HepG2 (cell line): ENCODE results near the gene DUSP9. TPM values are rescaled to one million over a fixed set of nuclear protein-coding genes. Genes with fewer than 3 reads are reported as not detected.
A peak's percentile ranks its signal among the peaks of the same experiment; 100 is the strongest.

Experiments
- ATAC-seq: fragments of 200-7000 bp; cut with Tn5 transposase; 3 replicates; pipeline ENCODE4 v1.9.1; 2020; ENCODE audit warnings: mild to moderate bottlenecking, moderate library complexity
- BruUV-seq: library from RNA; stranded (reverse); fragments of 400-500 nt; replicated peaks from 2 replicates; lab custom pipeline; 2021; lab: Mats Ljungman, UMichigan
- CTCF ChIA-PET: fragments of 300-600 bp; formaldehyde crosslinking; extraction: SDS; loops from one replicate; lab custom pipeline; 2021; ENCODE audit warnings: low total read pairs, inconsistent platforms, low intra/inter-chr PET ratio; lab: Yijun Ruan, JAX
- POLR2A ChIA-PET: fragments of 350-600 bp; sonication (Branson Sonifier 250); formaldehyde crosslinking; loops from one replicate; lab custom pipeline; 2020; ENCODE audit warnings: antibody characterized with exemption, inconsistent platforms; lab: Yijun Ruan, JAX
- DNase-seq: peaks from one replicate; pipeline ENCODE4 v3.0.0-alpha.2; 2015; ENCODE audit warnings: low spot score
- FAIRE-seq: peaks from 3 replicates; lab custom pipeline; 2011; peaks lifted over from hg19 to GRCh38; lab: Jason Lieb, UNC
- H2AFZ ChIP-seq: one replicate; pipeline ENCODE4 v1.6.1; 2011; ENCODE audit warnings: low read length, inconsistent platforms
- H3K27ac ChIP-seq: fragments of 300-600 bp; 3 replicates; pipeline ENCODE4 v1.8.0; 2011; ENCODE audit warnings: mixed run types, mild to moderate bottlenecking, mixed read lengths, low read length, inconsistent platforms; ENCODE audit not compliant: insufficient read depth; ENCODE audit errors: extremely low read length
- H3K27me3 ChIP-seq, 2 experiments: fragments of 200-600 bp in 1 of 2; 2 replicates in 1 of 2; 3 replicates in 1 of 2; pipeline versions ENCODE4 v1.6.0 to v1.8.0; 2011; ENCODE audit warnings: low read length in 2 of 2, mild to moderate bottlenecking in 2 of 2, moderate library complexity in 2 of 2, inconsistent platforms in 1 of 2; ENCODE audit not compliant: insufficient read depth in 2 of 2, control insufficient read depth in 1 of 2
- H3K36me3 ChIP-seq, 2 experiments: fragments of 200-600 bp in 1 of 2; replicated peaks in 1 of 2; 2 replicates in 1 of 2; 3 replicates in 1 of 2; pipeline versions ENCODE4 v1.5.1 to v1.8.0; 2011; ENCODE audit warnings: low read length in 2 of 2, inconsistent platforms in 1 of 2; ENCODE audit not compliant: insufficient read depth in 2 of 2, control insufficient read depth in 1 of 2
- H3K4me1 ChIP-seq: 2 replicates; pipeline ENCODE4 v1.5.1; 2012; ENCODE audit warnings: low read length, inconsistent platforms; ENCODE audit not compliant: insufficient read depth
- H3K4me2 ChIP-seq: 2 replicates; pipeline ENCODE4 v1.6.0; 2011; ENCODE audit warnings: low read depth, low read length, inconsistent platforms
- H3K4me3 ChIP-seq, 3 experiments: fragments of 200-600 bp in 1 of 3; sonication (generic), shearing (Covaris generic) in 1 of 3; replicated peaks in 1 of 3; 2 replicates each; pipeline ENCODE4 v1.5.1; 2011 to 2016; ENCODE audit warnings: low read length in 3 of 3, inconsistent platforms in 2 of 3, low read depth in 2 of 3, mild to moderate bottlenecking in 2 of 3, control low read depth in 1 of 3, mixed read lengths in 1 of 3; ENCODE audit not compliant: insufficient read depth in 1 of 3
- H3K79me2 ChIP-seq: one replicate; pipeline ENCODE4 v1.6.1; 2011; ENCODE audit warnings: low read length, inconsistent platforms; ENCODE audit not compliant: insufficient read depth
- H3K9ac ChIP-seq: 2 replicates; pipeline ENCODE4 v1.6.0; 2011; ENCODE audit warnings: mild to moderate bottlenecking, low read depth, low read length, inconsistent platforms; ENCODE audit not compliant: insufficient read depth
- H3K9me3 ChIP-seq: 2 replicates; pipeline ENCODE4 v1.5.1; 2012; ENCODE audit warnings: mild to moderate bottlenecking, low read length
- H4K20me1 ChIP-seq: 2 replicates; pipeline ENCODE4 v1.6.0; 2011; ENCODE audit warnings: inconsistent platforms, mild to moderate bottlenecking, low read length, moderate library complexity; ENCODE audit not compliant: insufficient read depth
- HOXA3 ChIP-seq: sonication (generic); formaldehyde crosslinking; IDR thresholded peaks from 2 replicates; pipeline ENCODE4 v1.5.0; 2020; ENCODE audit warnings: missing genetic modification reagents
- RBFOX2 ChIP-seq: fragments of 200-400 bp; formaldehyde crosslinking; IDR thresholded peaks from 2 replicates; pipeline ENCODE4 v1.6.1; 2017; ENCODE audit warnings: low read depth, mild to moderate bottlenecking, low read length
- ZNF431 ChIP-seq: sonication (generic); formaldehyde crosslinking; IDR thresholded peaks from 2 replicates; pipeline ENCODE4 v1.9.0; 2022; ENCODE audit warnings: missing genetic modification reagents, low read depth, mild to moderate bottlenecking, borderline replicate concordance
- WGBS: methylation state at CpG from one replicate; pipeline ENCODE4 v1.1.6; 2017; ENCODE audit warnings: low lambda C conversion rate; 5-methylcytosine and 5-hydroxymethylcytosine counted together
- in situ Hi-C: cut with HindIII; loops from 2 replicates; pipeline ENCODE4 v1.10.0; 2017; ENCODE audit warnings: low pct_unique_long_range_greater_than_20kb; ENCODE audit not compliant: extremely low pct_ligation_motif_present
- intact Hi-C: fragments of 100-400 bp; cut with micrococcal nuclease; formaldehyde crosslinking; loops from one replicate; pipeline ENCODE4 v1.10.0; 2022; ENCODE audit not compliant: unreplicated experiment
- polyA plus RNA-seq, 8 experiments: library from polyadenylated mRNA; depleted of rRNA in 3 of 8; stranded (reverse) in 7 of 8; unstranded in 1 of 8; fragments of >200 nt; fragmentation: Illumina TruSeq in 4 of 8; extraction: Trizol in 4 of 8; gene quantifications; 2 replicates each; pipeline versions ENCODE4 v1.2.1 to v1.2.3, GENCODE V29; 2011 to 2016; ENCODE audit warnings: low read depth in 4 of 8, missing spikeins in 1 of 8, mixed read lengths in 1 of 8; ENCODE audit not compliant: insufficient read depth in 1 of 8
- total RNA-seq, 5 experiments: library from RNA; depleted of rRNA; stranded (reverse); fragments of >200 nt; fragmentation: Illumina TruSeq; extraction: Trizol; gene quantifications; 2 replicates each; pipeline ENCODE4 v1.2.3, GENCODE V29; 2016; ENCODE audit warnings: low read depth in 1 of 5
- TF ChIP-seq, protein P1 (sequence below): sonication (generic); formaldehyde crosslinking; IDR thresholded peaks from 2 replicates; pipeline ENCODE4 v1.4.0; 2020; ENCODE audit warnings: missing genetic modification reagents
- TF ChIP-seq, protein P2 (sequence below): sonication (generic); formaldehyde crosslinking; IDR thresholded peaks from 2 replicates; pipeline ENCODE4 v1.4.0; 2020; ENCODE audit warnings: missing genetic modification reagents, borderline replicate concordance
- TF ChIP-seq, protein P3 (sequence below): sonication (generic); formaldehyde crosslinking; IDR thresholded peaks from 2 replicates; pipeline ENCODE4 v1.4.0; 2020; ENCODE audit warnings: missing genetic modification reagents
- TF ChIP-seq, protein P4 (sequence below): sonication (generic); formaldehyde crosslinking; IDR thresholded peaks from 2 replicates; pipeline ENCODE4 v1.9.0; 2021; ENCODE audit warnings: mild to moderate bottlenecking, missing genetic modification reagents

Gene DUSP9
- total and polyA plus RNA-seq, 2 of the 13 experiments (the other 11 are each of a cell fraction or from before 2014, with no cell fraction given), result 235 to 435 TPM

DNA sequence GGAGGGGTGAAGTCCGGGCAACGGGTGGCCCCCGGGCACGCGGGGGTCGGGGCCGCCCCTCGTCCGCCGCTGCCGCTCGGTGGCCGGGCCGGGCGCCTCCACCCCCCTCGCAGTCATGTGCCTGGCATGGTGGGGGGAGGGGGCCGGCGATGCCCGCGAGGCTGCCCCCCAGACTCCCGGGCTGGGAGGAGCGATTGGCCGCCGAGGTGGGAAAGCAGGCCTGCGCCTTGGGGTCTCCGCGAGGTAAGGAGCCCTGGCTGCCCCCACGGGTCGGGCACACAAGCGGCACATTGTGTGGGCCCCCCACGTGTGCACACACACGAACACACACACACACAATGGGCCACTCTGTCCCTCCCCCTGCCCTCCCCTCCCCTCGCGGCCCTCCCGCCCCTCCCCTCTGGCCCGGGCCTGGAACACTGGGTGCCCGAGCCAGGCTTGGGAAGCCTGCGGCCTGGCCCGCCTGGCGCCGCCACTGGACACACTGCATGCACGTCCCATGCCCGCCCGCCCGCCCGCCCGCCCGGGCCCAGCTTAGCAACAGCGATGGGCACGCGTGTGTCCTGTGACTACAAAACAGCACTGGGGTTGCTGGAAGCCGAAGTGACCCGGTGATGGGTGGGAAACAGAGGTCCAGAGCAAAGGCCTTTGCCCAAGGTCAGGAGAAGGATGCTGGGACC, 42.0 kb downstream of the DUSP9 start:
- CTCF ChIA-PET, result no interaction called here
- no CpG with 5 or more reads among the region's 53 CpGs for WGBS
- H3K27ac ChIP-seq, result no peak overlapping the region
- H3K4me2 ChIP-seq, result peak overlapping the region; percentile 75
- no peak overlapping the region for H2AFZ ChIP-seq
- intact Hi-C loops, result no loop called here
- TF ChIP-seq ZNF431 (CRISPR knock-in tag), result no peak
- TF ChIP-seq, protein P1, sequence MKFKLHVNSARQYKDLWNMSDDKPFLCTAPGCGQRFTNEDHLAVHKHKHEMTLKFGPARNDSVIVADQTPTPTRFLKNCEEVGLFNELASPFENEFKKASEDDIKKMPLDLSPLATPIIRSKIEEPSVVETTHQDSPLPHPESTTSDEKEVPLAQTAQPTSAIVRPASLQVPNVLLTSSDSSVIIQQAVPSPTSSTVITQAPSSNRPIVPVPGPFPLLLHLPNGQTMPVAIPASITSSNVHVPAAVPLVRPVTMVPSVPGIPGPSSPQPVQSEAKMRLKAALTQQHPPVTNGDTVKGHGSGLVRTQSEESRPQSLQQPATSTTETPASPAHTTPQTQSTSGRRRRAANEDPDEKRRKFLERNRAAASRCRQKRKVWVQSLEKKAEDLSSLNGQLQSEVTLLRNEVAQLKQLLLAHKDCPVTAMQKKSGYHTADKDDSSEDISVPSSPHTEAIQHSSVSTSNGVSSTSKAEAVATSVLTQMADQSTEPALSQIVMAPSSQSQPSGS (CRISPR knock-in tag), result no peak
- 0 out of 2 replicates have a peak, but pooled peaks have one; percentile 14 for TF ChIP-seq HOXA3 (CRISPR knock-in tag)
- peak; percentile 11 for TF ChIP-seq RBFOX2
- TF ChIP-seq, protein P2, sequence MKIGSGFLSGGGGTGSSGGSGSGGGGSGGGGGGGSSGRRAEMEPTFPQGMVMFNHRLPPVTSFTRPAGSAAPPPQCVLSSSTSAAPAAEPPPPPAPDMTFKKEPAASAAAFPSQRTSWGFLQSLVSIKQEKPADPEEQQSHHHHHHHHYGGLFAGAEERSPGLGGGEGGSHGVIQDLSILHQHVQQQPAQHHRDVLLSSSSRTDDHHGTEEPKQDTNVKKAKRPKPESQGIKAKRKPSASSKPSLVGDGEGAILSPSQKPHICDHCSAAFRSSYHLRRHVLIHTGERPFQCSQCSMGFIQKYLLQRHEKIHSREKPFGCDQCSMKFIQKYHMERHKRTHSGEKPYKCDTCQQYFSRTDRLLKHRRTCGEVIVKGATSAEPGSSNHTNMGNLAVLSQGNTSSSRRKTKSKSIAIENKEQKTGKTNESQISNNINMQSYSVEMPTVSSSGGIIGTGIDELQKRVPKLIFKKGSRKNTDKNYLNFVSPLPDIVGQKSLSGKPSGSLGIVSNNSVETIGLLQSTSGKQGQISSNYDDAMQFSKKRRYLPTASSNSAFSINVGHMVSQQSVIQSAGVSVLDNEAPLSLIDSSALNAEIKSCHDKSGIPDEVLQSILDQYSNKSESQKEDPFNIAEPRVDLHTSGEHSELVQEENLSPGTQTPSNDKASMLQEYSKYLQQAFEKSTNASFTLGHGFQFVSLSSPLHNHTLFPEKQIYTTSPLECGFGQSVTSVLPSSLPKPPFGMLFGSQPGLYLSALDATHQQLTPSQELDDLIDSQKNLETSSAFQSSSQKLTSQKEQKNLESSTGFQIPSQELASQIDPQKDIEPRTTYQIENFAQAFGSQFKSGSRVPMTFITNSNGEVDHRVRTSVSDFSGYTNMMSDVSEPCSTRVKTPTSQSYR (CRISPR knock-in tag), result peak; percentile 19; the same call in 1 of the 2 replicates
- TF ChIP-seq, protein P3, sequence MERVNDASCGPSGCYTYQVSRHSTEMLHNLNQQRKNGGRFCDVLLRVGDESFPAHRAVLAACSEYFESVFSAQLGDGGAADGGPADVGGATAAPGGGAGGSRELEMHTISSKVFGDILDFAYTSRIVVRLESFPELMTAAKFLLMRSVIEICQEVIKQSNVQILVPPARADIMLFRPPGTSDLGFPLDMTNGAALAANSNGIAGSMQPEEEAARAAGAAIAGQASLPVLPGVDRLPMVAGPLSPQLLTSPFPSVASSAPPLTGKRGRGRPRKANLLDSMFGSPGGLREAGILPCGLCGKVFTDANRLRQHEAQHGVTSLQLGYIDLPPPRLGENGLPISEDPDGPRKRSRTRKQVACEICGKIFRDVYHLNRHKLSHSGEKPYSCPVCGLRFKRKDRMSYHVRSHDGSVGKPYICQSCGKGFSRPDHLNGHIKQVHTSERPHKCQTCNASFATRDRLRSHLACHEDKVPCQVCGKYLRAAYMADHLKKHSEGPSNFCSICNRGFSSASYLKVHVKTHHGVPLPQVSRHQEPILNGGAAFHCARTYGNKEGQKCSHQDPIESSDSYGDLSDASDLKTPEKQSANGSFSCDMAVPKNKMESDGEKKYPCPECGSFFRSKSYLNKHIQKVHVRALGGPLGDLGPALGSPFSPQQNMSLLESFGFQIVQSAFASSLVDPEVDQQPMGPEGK, result peak; percentile 57
- TF ChIP-seq, protein P4, sequence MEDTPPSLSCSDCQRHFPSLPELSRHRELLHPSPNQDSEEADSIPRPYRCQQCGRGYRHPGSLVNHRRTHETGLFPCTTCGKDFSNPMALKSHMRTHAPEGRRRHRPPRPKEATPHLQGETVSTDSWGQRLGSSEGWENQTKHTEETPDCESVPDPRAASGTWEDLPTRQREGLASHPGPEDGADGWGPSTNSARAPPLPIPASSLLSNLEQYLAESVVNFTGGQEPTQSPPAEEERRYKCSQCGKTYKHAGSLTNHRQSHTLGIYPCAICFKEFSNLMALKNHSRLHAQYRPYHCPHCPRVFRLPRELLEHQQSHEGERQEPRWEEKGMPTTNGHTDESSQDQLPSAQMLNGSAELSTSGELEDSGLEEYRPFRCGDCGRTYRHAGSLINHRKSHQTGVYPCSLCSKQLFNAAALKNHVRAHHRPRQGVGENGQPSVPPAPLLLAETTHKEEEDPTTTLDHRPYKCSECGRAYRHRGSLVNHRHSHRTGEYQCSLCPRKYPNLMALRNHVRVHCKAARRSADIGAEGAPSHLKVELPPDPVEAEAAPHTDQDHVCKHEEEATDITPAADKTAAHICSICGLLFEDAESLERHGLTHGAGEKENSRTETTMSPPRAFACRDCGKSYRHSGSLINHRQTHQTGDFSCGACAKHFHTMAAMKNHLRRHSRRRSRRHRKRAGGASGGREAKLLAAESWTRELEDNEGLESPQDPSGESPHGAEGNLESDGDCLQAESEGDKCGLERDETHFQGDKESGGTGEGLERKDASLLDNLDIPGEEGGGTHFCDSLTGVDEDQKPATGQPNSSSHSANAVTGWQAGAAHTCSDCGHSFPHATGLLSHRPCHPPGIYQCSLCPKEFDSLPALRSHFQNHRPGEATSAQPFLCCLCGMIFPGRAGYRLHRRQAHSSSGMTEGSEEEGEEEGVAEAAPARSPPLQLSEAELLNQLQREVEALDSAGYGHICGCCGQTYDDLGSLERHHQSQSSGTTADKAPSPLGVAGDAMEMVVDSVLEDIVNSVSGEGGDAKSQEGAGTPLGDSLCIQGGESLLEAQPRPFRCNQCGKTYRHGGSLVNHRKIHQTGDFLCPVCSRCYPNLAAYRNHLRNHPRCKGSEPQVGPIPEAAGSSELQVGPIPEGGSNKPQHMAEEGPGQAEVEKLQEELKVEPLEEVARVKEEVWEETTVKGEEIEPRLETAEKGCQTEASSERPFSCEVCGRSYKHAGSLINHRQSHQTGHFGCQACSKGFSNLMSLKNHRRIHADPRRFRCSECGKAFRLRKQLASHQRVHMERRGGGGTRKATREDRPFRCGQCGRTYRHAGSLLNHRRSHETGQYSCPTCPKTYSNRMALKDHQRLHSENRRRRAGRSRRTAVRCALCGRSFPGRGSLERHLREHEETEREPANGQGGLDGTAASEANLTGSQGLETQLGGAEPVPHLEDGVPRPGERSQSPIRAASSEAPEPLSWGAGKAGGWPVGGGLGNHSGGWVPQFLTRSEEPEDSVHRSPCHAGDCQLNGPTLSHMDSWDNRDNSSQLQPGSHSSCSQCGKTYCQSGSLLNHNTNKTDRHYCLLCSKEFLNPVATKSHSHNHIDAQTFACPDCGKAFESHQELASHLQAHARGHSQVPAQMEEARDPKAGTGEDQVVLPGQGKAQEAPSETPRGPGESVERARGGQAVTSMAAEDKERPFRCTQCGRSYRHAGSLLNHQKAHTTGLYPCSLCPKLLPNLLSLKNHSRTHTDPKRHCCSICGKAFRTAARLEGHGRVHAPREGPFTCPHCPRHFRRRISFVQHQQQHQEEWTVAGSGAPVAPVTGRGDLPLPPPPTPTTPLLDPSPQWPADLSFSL (CRISPR knock-in tag), result no peak
- DNase-seq, result no peak
- H3K36me3 ChIP-seq, result peaks cover 0 to 3% of the 10 kb centered on the region in 2 experiments; a peak in 2 of 5 replicates
- no peaks in the 10 kb centered on the region for H3K9me3 ChIP-seq
- in situ Hi-C loops, result no loop called here
- POLR2A ChIA-PET, result no interaction called here
- ATAC-seq, result peak; percentile 8; the same call in 2 of the 3 replicates
- H3K27me3 ChIP-seq, result no peaks in the 10 kb centered on the region
- H3K9ac ChIP-seq, result peak overlapping the region; percentile 64
- H3K4me1 ChIP-seq, result peaks cover 27% of the 10 kb centered on the region
- no TSS peak for BruUV-seq
- peak overlapping the region; percentile 37 to 74 (median 68); a peak in 5 of 6 replicates for H3K4me3 ChIP-seq
- FAIRE-seq, result no peak
- H4K20me1 ChIP-seq, result peaks cover 22% of the 10 kb centered on the region
- peaks cover 20% of the 10 kb centered on the region for H3K79me2 ChIP-seq
